Loucy (cell line): Measurements from ENCODE around the gene PPFIBP1.

Experiments used
- CTCF ChIP-seq: fragments of 200-600 bp; sonication (generic); conservative IDR thresholded peaks from 2 replicates; pipeline ENCODE4 v1.5.1; 2014; ENCODE audit warnings: mild to moderate bottlenecking, antibody characterized with exemption, low read length
- EZH2phosphoT487 ChIP-seq: fragments of 200-600 bp; IDR thresholded peaks from 2 replicates; pipeline ENCODE4 v1.6.1; 2018; ENCODE audit warnings: antibody characterized with exemption, mild to moderate bottlenecking, moderate library complexity, borderline replicate concordance

- TF ChIP-seq CTCF (no peak), EZH2phosphoT487 (no peak)
Observed at GRCh38 chr12:27545665-27546064, 21.7 kb downstream of the PPFIBP1 start.
